ENCODE data around the gene ANKRD45.
"Not testable (repeated sequence)": the region's sequence is repeated elsewhere in the genome, so short reads cannot be mapped to it uniquely, and the experiment has no call there.

The ANKRD45 gene

DNA sequence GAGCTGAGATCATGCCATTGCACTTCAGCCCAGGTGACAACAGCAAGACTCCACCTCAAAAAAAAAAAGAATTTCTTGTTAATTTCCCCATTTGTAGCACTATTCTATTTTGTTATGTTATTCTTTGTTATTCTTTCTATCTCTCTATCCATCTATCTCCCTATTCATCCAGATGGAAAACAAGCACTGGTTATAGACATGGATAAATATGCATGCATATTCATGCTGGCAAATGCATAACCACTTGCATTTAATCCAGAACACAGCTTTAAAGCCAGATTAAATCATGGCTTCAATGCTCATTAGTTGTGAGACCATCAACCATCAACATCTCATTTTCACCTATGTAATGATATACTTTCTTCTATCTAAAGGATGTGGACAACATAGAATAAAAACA is 23.6 kb upstream of the ANKRD45 start:
- no peak for DNase-seq (ENCODE audit: low spot score)
- no peak overlapping the region for H3K27ac ChIP-seq (ENCODE audit: poor library complexity, severe bottlenecking)

DNA sequence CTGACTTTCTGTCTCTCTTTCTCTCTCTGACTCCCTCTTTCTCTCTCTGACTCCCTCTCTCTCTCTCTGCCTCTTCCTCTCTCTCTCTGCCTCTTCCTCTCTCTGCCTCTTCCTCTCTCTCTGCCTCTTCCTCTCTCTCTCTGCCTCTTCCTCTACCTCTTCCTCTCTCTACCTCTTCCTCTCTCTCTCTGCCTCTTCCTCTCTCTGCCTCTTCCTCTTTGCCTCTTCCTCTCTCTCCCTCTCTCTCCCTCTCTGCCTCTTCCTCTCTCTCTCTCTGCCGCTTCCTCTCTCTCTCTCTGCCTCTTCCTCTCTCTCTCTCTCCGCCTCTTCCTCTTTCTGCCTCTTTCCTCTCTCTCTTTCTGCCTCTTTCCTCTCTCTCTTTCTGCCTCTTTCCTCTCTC is 18.6 kb upstream of the ANKRD45 start:
- no peaks in the 10 kb centered on the region for H3K9me3 ChIP-seq (ENCODE audit: severe bottlenecking)
- no peak overlapping the region for H3K4me3 ChIP-seq (ENCODE audit: severe bottlenecking)
- ATAC-seq (ENCODE audit: low read depth) (no peak), DNase-seq (ENCODE audit: low spot score) (no peak)
- H3K27me3 ChIP-seq (ENCODE audit: insufficient read depth, poor library complexity, severe bottlenecking): no peaks in the 10 kb centered on the region
- no peaks in the 10 kb centered on the region for H3K36me3 ChIP-seq (ENCODE audit: low read depth)
- TF ChIP-seq, protein P1, sequence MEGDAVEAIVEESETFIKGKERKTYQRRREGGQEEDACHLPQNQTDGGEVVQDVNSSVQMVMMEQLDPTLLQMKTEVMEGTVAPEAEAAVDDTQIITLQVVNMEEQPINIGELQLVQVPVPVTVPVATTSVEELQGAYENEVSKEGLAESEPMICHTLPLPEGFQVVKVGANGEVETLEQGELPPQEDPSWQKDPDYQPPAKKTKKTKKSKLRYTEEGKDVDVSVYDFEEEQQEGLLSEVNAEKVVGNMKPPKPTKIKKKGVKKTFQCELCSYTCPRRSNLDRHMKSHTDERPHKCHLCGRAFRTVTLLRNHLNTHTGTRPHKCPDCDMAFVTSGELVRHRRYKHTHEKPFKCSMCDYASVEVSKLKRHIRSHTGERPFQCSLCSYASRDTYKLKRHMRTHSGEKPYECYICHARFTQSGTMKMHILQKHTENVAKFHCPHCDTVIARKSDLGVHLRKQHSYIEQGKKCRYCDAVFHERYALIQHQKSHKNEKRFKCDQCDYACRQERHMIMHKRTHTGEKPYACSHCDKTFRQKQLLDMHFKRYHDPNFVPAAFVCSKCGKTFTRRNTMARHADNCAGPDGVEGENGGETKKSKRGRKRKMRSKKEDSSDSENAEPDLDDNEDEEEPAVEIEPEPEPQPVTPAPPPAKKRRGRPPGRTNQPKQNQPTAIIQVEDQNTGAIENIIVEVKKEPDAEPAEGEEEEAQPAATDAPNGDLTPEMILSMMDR (IDR thresholded peaks at IDR 0.05; ENCODE audit: poor library complexity, severe bottlenecking): no peak
- no peaks in the 10 kb centered on the region for H3K4me1 ChIP-seq (ENCODE audit: insufficient read depth, poor library complexity, severe bottlenecking)
- H3K27ac ChIP-seq (ENCODE audit: poor library complexity, severe bottlenecking): no peak overlapping the region

More for the DNA sequence above, 23.6 kb upstream of the ANKRD45 start:
- TF ChIP-seq, protein P1 (IDR thresholded peaks at IDR 0.05; ENCODE audit: poor library complexity, severe bottlenecking): no peak
- H3K4me1 ChIP-seq (ENCODE audit: insufficient read depth, poor library complexity, severe bottlenecking): no peaks in the 10 kb centered on the region
- no peaks in the 10 kb centered on the region for H3K36me3 ChIP-seq (ENCODE audit: low read depth)
- H3K27me3 ChIP-seq (ENCODE audit: insufficient read depth, poor library complexity, severe bottlenecking): no peaks in the 10 kb centered on the region
- ATAC-seq (ENCODE audit: low read depth): no peak
- H3K4me3 ChIP-seq (ENCODE audit: severe bottlenecking): no peak overlapping the region
- H3K9me3 ChIP-seq (ENCODE audit: severe bottlenecking): no peaks in the 10 kb centered on the region

DNA sequence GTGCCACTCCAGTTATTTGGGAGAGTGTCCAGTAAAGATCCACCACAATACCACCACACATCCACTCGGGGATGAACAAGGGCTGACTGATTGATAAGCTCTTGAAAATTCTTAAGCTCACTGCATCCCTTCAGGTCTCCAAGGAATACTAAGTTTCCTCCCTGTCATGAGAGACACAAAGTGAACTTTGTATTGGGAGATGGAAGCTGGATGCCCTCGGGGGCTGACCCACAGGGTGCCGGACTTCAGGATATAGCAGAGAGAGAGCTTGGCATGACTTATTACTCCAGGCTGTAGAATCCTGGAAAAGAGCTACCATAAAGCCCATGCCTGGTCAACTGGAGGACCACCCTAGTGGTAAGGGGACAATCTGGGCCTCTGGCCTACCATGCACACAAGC is 15.5 kb upstream of the ANKRD45 start:
- not testable (repeated sequence) for H3K4me1 ChIP-seq (ENCODE audit: insufficient read depth, poor library complexity, severe bottlenecking); DNase-seq (ENCODE audit: low spot score); H3K27ac ChIP-seq (ENCODE audit: poor library complexity, severe bottlenecking); H3K9me3 ChIP-seq (ENCODE audit: severe bottlenecking); ATAC-seq (ENCODE audit: low read depth); H3K27me3 ChIP-seq (ENCODE audit: insufficient read depth, poor library complexity, severe bottlenecking); H3K4me3 ChIP-seq (ENCODE audit: severe bottlenecking); H3K36me3 ChIP-seq (ENCODE audit: low read depth)

DNA sequence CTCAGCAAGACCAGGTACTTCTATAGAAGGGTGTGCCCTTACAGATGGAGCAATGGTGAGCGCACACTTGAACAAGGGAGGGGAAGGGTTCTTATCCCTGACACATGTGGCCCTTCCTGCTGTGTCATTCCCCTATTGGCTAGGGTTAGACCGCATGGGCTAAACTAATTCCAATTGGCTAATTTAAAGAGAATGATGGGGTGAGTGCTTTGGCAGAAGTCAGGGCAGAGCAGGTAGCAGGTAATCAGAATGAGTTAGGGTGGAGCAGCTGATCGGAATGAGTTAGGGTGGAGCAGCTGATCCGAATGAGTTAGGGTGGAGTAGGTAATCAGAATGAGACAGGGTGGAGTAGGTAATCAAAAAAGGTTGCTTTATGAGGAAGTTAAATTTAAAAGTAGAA is 14.2 kb upstream of the ANKRD45 start:
- not testable (repeated sequence) for H3K36me3 ChIP-seq (ENCODE audit: low read depth)

DNA sequence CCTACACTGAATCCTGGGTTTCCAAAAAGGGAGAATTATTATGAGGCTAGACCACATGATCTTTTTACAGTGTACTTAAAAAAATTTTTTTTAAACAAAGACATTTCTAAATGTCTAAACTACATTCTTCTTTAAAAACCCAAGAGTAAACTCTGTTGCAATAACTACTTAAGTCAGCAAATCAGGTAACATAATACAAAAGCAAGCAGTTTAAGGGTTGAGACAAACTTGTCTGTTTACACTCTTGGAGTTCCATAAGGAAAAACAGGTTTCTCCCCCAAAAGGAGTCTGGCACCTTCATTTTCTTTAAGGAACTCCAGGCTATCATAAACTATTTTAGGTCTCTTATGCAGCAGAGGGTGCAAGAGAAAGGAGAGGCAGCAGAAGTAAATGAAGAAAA is 12.5 kb upstream of the ANKRD45 start:
- Histone ChIP-seq H3K4me3 (ENCODE audit: severe bottlenecking) (no peak overlapping the region), H3K36me3 (ENCODE audit: low read depth) (no peaks in the 10 kb centered on the region), H3K9me3 (ENCODE audit: severe bottlenecking) (no peaks in the 10 kb centered on the region), H3K4me1 (ENCODE audit: insufficient read depth, poor library complexity, severe bottlenecking) (no peaks in the 10 kb centered on the region), H3K27me3 (ENCODE audit: insufficient read depth, poor library complexity, severe bottlenecking) (no peaks in the 10 kb centered on the region), H3K27ac (ENCODE audit: poor library complexity, severe bottlenecking) (no peak overlapping the region)
- ATAC-seq (ENCODE audit: low read depth): no peak
- no peak for DNase-seq (ENCODE audit: low spot score)
- TF ChIP-seq, protein P1 (IDR thresholded peaks at IDR 0.05; ENCODE audit: poor library complexity, severe bottlenecking): no peak

More for the DNA sequence above, 14.2 kb upstream of the ANKRD45 start:
- not testable (repeated sequence) for H3K4me1 ChIP-seq (ENCODE audit: insufficient read depth, poor library complexity, severe bottlenecking); H3K4me3 ChIP-seq (ENCODE audit: severe bottlenecking); DNase-seq (ENCODE audit: low spot score); H3K27me3 ChIP-seq (ENCODE audit: insufficient read depth, poor library complexity, severe bottlenecking); H3K27ac ChIP-seq (ENCODE audit: poor library complexity, severe bottlenecking); H3K9me3 ChIP-seq (ENCODE audit: severe bottlenecking); ATAC-seq (ENCODE audit: low read depth)

DNA sequence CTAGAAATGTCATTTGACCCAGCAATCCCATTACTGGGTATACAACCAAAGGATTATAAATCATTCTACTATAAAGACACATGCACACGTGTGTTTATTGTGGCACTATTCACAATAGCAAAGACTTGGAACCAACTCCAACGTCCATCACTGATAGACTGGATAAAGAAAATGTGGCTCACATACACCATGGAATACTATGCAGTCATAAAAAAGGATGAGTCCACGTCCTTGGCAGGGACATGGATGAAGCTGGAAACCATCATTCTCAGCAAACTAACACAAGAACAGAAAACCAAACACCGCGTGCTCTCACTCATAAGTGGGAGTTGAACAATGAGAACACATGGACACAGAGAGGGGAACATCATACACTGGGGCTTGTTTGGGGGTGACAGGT is 10.5 kb upstream of the ANKRD45 start:
- not testable (repeated sequence) for H3K27me3 ChIP-seq (ENCODE audit: insufficient read depth, poor library complexity, severe bottlenecking); H3K9me3 ChIP-seq (ENCODE audit: severe bottlenecking); H3K27ac ChIP-seq (ENCODE audit: poor library complexity, severe bottlenecking); H3K36me3 ChIP-seq (ENCODE audit: low read depth); H3K4me3 ChIP-seq (ENCODE audit: severe bottlenecking); ATAC-seq (ENCODE audit: low read depth); H3K4me1 ChIP-seq (ENCODE audit: insufficient read depth, poor library complexity, severe bottlenecking); DNase-seq (ENCODE audit: low spot score)

DNA sequence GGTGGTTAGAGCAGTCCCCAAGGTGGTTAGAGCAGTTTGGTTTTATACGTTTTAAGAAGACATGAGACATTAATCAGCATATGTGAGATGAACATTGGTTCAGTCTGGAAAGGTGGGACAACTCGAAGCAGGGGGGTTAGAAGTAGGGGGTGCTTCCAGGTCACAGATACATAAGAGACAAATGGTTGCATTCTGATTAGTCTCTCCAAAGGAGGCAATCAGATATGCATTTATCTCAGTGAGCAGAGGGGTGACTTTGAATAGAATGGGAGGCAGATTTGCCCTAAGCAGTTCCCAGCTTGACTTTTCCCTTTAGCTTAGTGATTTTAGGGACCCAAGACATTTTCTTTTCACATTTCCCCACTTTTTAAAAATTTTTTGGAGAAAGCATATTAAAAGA is 4.8 kb upstream of the ANKRD45 start:
- H3K4me3 ChIP-seq (ENCODE audit: severe bottlenecking); DNase-seq (ENCODE audit: low spot score); H3K9me3 ChIP-seq (ENCODE audit: severe bottlenecking); H3K27me3 ChIP-seq (ENCODE audit: insufficient read depth, poor library complexity, severe bottlenecking); H3K27ac ChIP-seq (ENCODE audit: poor library complexity, severe bottlenecking); H3K36me3 ChIP-seq (ENCODE audit: low read depth); ATAC-seq (ENCODE audit: low read depth); H3K4me1 ChIP-seq (ENCODE audit: insufficient read depth, poor library complexity, severe bottlenecking): not testable (repeated sequence)
